DMS53 treated with DMSO at 0.1 percent for 48 hours (cell line): Measurements from ENCODE around the gene TFEB.

ENCODE experiments used
- DNase-seq: peaks from one replicate; lab custom pipeline; 2025; ENCODE audit not compliant: unreplicated experiment; lab: John Stamatoyannopoulos, UW

TFEB gene

GRCh38 chr6:41677124-41677921 is 58.1 kb downstream of the TFEB start:
- no peak for DNase-seq

GRCh38 chr6:41676431-41676830 is 59.0 kb downstream of the TFEB start:
- DNase-seq, result no peak

GRCh38 chr6:41675992-41676391 is 59.4 kb downstream of the TFEB start:
- DNase-seq, result no peak

- DNase-seq, result no peak
Observed at GRCh38 chr6:41675176-41675775, 60.1 kb downstream of the TFEB start.

GRCh38 chr6:41674231-41675000 is 61.0 kb downstream of the TFEB start:
- DNase-seq, result no peak

GRCh38 chr6:41673704-41674000 is 61.8 kb downstream of the TFEB start:
- no peak for DNase-seq

- no peak for DNase-seq
Observed at GRCh38 chr6:41672816-41673703, 62.3 kb downstream of the TFEB start.

GRCh38 chr6:41672016-41672415 is 63.4 kb downstream of the TFEB start:
- DNase-seq, result no peak

GRCh38 chr6:41671376-41671775 is 64.0 kb downstream of the TFEB start:
- DNase-seq, result no peak

- DNase-seq, result no peak
Observed at GRCh38 chr6:41670703-41671360, 64.6 kb downstream of the TFEB start.

GRCh38 chr6:41668968-41669367 is 66.4 kb downstream of the TFEB start:
- no peak for DNase-seq

GRCh38 chr6:41667195-41667594 is 68.2 kb downstream of the TFEB start:
- DNase-seq, result no peak

- DNase-seq, result no peak
Observed at GRCh38 chr6:41664271-41664670, 71.1 kb downstream of the TFEB start.

GRCh38 chr6:41663568-41663967 is 71.8 kb downstream of the TFEB start:
- DNase-seq, result no peak

GRCh38 chr6:41659935-41660334 is 75.5 kb downstream of the TFEB start:
- no peak for DNase-seq

GRCh38 chr6:41658636-41659035 is 76.8 kb downstream of the TFEB start:
- no peak for DNase-seq

- DNase-seq, result no peak
Observed at GRCh38 chr6:41657131-41658094, 78.0 kb downstream of the TFEB start.

GRCh38 chr6:41656002-41656691 is 79.3 kb downstream of the TFEB start:
- no peak for DNase-seq

GRCh38 chr6:41655646-41656001 is 79.8 kb downstream of the TFEB start:
- DNase-seq, result no peak
